Caco-2 (cell line): ENCODE data around the gene PROX1. TPM values are rescaled to one million over a fixed set of nuclear protein-coding genes. Genes with fewer than 3 reads are reported as not detected.

Experiments used
- BruUV-seq: library from RNA; stranded (reverse); fragments of 400-500 nt; replicated peaks from 2 replicates; lab custom pipeline; 2021; lab: Mats Ljungman, UMichigan
- CTCF ChIA-PET: fragments of 300-600 bp; sonication (Branson Sonifier 250); formaldehyde crosslinking; loops from one replicate; lab custom pipeline; 2022; ENCODE audit warnings: antibody characterized with exemption; lab: Charles Lee
- POLR2A ChIA-PET: fragments of 300-600 bp; sonication (Branson Sonifier 250); formaldehyde crosslinking; loops from one replicate; lab custom pipeline; 2022; ENCODE audit warnings: antibody characterized with exemption; lab: Charles Lee
- DNase-seq, 2 experiments: peaks; one replicate each; pipeline versions ENCODE4 v3.0.0 to v3.0.0-alpha.2; 2020 to 2022
- H3K27me3 ChIP-seq: replicated peaks from 2 replicates; pipeline ENCODE4 v1.6.0; 2011; ENCODE audit warnings: low read length; ENCODE audit not compliant: control insufficient read depth, insufficient read depth
- H3K36me3 ChIP-seq: 2 replicates; pipeline ENCODE4 v1.5.1; 2011; ENCODE audit warnings: low read length; ENCODE audit not compliant: control insufficient read depth, insufficient read depth
- H3K4me1 ChIP-seq: fragments of 250-450 bp; sonication (Bioruptor Pico); 2 replicates; pipeline ENCODE4 v1.5.1; 2020; ENCODE audit warnings: mild to moderate bottlenecking
- H3K4me3 ChIP-seq: 2 replicates; pipeline ENCODE4 v1.5.1; 2011; ENCODE audit warnings: low read depth, mild to moderate bottlenecking, control low read depth, low read length
- H3K9me3 ChIP-seq: fragments of 250-450 bp; sonication (Bioruptor Pico); 2 replicates; pipeline ENCODE4 v1.5.1; 2020; ENCODE audit warnings: mild to moderate bottlenecking, moderate library complexity
- H3K27ac Mint-ChIP-seq: one replicate; pipeline ENCODE4 v1.8.0; 2022; ENCODE audit warnings: mixed read lengths; ENCODE audit not compliant: unreplicated experiment
- H3K27me3 Mint-ChIP-seq: one replicate; pipeline ENCODE4 v1.8.0; 2022; ENCODE audit warnings: mixed read lengths; ENCODE audit not compliant: insufficient read depth, unreplicated experiment
- H3K36me3 Mint-ChIP-seq: one replicate; pipeline ENCODE4 v1.8.0; 2022; ENCODE audit warnings: mild to moderate bottlenecking, mixed read lengths; ENCODE audit not compliant: insufficient read depth, unreplicated experiment
- H3K4me1 Mint-ChIP-seq: one replicate; pipeline ENCODE4 v1.8.0; 2022; ENCODE audit warnings: low read depth, mixed read lengths; ENCODE audit not compliant: unreplicated experiment
- H3K4me3 Mint-ChIP-seq: one replicate; pipeline ENCODE4 v1.8.0; 2022; ENCODE audit warnings: mild to moderate bottlenecking, moderate library complexity, mixed read lengths; ENCODE audit not compliant: unreplicated experiment
- H3K9me3 Mint-ChIP-seq: one replicate; pipeline ENCODE4 v1.8.0; 2022; ENCODE audit warnings: mixed read lengths; ENCODE audit not compliant: unreplicated experiment
- intact Hi-C: fragments of 100-400 bp; cut with micrococcal nuclease; formaldehyde crosslinking; loops from one replicate; pipeline ENCODE4 v1.10.0; 2022; ENCODE audit not compliant: unreplicated experiment
- total RNA-seq: library from RNA; stranded (reverse); gene quantifications from 2 replicates; pipeline ENCODE4 v1.2.3, GENCODE V29; 2022
- TF ChIP-seq, protein P1 (sequence below), 2 experiments: fragments of 200-600 bp in 1 of 2; IDR thresholded peaks; 1 replicate in 1 of 2; 2 replicates in 1 of 2; pipeline versions ENCODE4 v1.5.1 to v1.8.0; 2011 to 2022; ENCODE audit warnings: antibody characterized with exemption in 1 of 2, control low read depth in 1 of 2, inconsistent platforms in 1 of 2, low read depth in 1 of 2, low read length in 1 of 2, mild to moderate bottlenecking in 1 of 2, moderate library complexity in 1 of 2; ENCODE audit not compliant: insufficient read depth in 1 of 2, severe bottlenecking in 1 of 2, unreplicated experiment in 1 of 2

Gene PROX1
- total RNA-seq, 1 experiment from 2014 or later: 17.6 TPM

DNA sequence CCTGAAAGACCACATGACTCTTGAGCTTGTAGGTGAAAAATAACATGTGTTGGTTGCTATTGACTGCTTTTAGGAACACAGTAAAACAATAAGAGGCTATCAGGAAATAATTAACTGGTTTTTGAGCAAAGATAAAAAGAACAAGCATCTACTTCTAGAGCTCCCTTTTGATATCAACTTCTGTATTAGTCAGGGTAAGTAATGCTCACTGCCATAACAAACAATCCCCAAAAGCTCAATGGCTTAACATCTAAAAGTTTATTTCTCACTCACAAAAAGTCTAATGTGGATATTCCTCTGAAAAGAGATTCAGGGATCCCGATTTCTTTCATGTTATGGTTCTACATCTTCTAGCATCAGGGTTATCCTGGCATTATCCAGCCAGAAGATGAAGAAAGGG lies 25.3 kb upstream of the PROX1 start:
- intact Hi-C loops: no loop called here
- Histone ChIP-seq H3K9me3 (no peaks in the 10 kb centered on the region; the same call in 1 of the 2 replicates), H3K27me3 (no peaks in the 10 kb centered on the region), H3K36me3 (no peaks in the 10 kb centered on the region), H3K4me1 (peaks cover 2% of the 10 kb centered on the region; the same call in 1 of the 2 replicates), H3K4me3 (no peak overlapping the region)
- CTCF ChIA-PET: no interaction called here
- H3K9me3 Mint-ChIP-seq: no peaks in the 10 kb centered on the region
- TF ChIP-seq, protein P1, sequence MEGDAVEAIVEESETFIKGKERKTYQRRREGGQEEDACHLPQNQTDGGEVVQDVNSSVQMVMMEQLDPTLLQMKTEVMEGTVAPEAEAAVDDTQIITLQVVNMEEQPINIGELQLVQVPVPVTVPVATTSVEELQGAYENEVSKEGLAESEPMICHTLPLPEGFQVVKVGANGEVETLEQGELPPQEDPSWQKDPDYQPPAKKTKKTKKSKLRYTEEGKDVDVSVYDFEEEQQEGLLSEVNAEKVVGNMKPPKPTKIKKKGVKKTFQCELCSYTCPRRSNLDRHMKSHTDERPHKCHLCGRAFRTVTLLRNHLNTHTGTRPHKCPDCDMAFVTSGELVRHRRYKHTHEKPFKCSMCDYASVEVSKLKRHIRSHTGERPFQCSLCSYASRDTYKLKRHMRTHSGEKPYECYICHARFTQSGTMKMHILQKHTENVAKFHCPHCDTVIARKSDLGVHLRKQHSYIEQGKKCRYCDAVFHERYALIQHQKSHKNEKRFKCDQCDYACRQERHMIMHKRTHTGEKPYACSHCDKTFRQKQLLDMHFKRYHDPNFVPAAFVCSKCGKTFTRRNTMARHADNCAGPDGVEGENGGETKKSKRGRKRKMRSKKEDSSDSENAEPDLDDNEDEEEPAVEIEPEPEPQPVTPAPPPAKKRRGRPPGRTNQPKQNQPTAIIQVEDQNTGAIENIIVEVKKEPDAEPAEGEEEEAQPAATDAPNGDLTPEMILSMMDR (IDR thresholded peaks at IDR 0.05; ENCODE audit: insufficient read depth in 1 of 2, low read depth in 1 of 2, low read length in 1 of 2, severe bottlenecking in 1 of 2, unreplicated experiment in 1 of 2): no peak
- peaks cover 2% of the 10 kb centered on the region for H3K27me3 Mint-ChIP-seq
- no peak for DNase-seq
- H3K27ac Mint-ChIP-seq: no peak overlapping the region
- H3K4me3 Mint-ChIP-seq: no peak overlapping the region
- POLR2A ChIA-PET: no interaction called here
- BruUV-seq: no TSS peak
- H3K36me3 Mint-ChIP-seq: no peaks in the 10 kb centered on the region
- H3K4me1 Mint-ChIP-seq: no peaks in the 10 kb centered on the region

DNA sequence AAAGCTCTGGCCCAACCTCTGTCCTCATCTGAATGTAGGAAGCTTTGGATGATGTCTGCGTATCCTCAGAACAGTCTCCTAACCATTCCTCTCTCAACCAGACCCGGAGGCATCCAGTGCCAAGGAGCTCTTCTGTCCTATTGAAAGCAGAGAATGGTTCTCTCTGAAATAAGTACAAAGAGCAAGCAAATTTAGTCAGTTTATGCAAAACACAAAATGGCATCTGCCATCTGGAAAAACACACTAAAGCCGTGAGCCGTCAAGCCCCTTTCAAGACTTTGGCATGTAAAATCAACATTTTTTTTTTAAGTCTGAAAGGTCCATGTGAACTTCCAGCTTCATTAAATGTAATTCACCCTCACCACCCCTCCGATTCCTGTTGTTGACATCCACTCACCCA lies 21.7 kb upstream of the PROX1 start:
- H3K4me3 ChIP-seq: no peak overlapping the region
- Mint-ChIP-seq H3K9me3 (no peaks in the 10 kb centered on the region), H3K27me3 (peaks cover 2% of the 10 kb centered on the region), H3K36me3 (no peaks in the 10 kb centered on the region), H3K4me1 (no peaks in the 10 kb centered on the region), H3K4me3 (no peak overlapping the region), H3K27ac (no peak overlapping the region)
- no peaks in the 10 kb centered on the region for H3K36me3 ChIP-seq
- TF ChIP-seq, protein P1 (IDR thresholded peaks at IDR 0.05; ENCODE audit: insufficient read depth in 1 of 2, low read depth in 1 of 2, low read length in 1 of 2, severe bottlenecking in 1 of 2, unreplicated experiment in 1 of 2): no peak
- ChIA-PET CTCF (no interaction called here), POLR2A (no interaction called here)
- no peak for DNase-seq
- H3K9me3 ChIP-seq: no peaks in the 10 kb centered on the region; the same call in 1 of the 2 replicates
- BruUV-seq: no TSS peak
- no peaks in the 10 kb centered on the region for H3K4me1 ChIP-seq
- no peaks in the 10 kb centered on the region for H3K27me3 ChIP-seq
- intact Hi-C loops: no loop called here

DNA sequence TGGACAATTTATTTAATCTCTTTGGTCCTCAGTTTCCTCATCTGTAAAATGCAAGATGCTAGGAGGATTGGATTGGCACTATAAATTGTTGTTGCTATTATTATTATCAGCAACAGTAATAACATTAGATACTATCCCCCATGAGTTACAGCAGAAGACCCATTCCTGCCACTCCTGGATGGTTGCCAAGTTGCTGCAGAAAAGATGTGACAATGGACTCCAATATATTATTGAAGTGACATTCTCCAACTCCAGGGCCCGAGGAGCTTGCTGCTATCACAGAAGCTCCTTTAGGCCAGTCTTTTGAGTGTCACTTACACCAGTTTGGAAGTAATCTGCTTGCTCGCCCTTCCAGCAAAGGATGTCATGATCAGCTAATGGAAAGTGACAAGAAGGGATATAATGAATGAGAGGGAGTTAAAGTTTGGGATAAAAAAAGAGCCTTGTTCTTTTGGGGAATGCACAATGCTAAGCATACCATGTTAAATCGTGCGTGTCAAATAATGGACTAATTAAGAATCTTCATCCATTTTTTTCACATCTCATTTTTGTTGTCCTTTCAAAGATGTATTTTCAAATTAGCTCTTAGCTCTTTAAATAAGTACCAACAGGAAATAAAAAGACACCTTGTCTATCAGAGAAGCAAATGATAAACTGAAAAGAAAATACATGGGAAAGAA lies 19.5 kb upstream of the PROX1 start:
- H3K4me3 ChIP-seq: no peak overlapping the region
- no peaks in the 10 kb centered on the region for H3K9me3 ChIP-seq
- no peaks in the 10 kb centered on the region for H3K27me3 ChIP-seq
- DNase-seq: no peak
- Mint-ChIP-seq H3K36me3 (no peaks in the 10 kb centered on the region), H3K4me3 (no peak overlapping the region), H3K27ac (no peak overlapping the region), H3K4me1 (no peaks in the 10 kb centered on the region), H3K9me3 (no peaks in the 10 kb centered on the region), H3K27me3 (peaks cover 2% of the 10 kb centered on the region)
- no peaks in the 10 kb centered on the region for H3K36me3 ChIP-seq
- no peaks in the 10 kb centered on the region for H3K4me1 ChIP-seq
- TF ChIP-seq, protein P1 (IDR thresholded peaks at IDR 0.05; ENCODE audit: insufficient read depth in 1 of 2, low read depth in 1 of 2, low read length in 1 of 2, severe bottlenecking in 1 of 2, unreplicated experiment in 1 of 2): no peak
- intact Hi-C loops: no loop called here
- CTCF ChIA-PET: no interaction called here
- POLR2A ChIA-PET: no interaction called here
- no TSS peak for BruUV-seq
